SK-N-MC (cell line): ENCODE measurements around the gene SCAF8.

ENCODE experiments used
- EZH2 ChIP-seq: fragments of 200-600 bp; sonication (generic); IDR thresholded peaks from one replicate; pipeline ENCODE4 v1.6.1; 2017; ENCODE audit warnings: antibody characterized with exemption
- FOXP2 ChIP-seq: optimal IDR thresholded peaks from 2 replicates; pipeline ENCODE3; 2011; ENCODE audit warnings: mild to moderate bottlenecking, moderate library complexity; ENCODE audit not compliant: insufficient read depth; ENCODE audit errors: extremely low read length, control extremely low read depth
- POLR2AphosphoS5 ChIP-seq: IDR thresholded peaks from 2 replicates; pipeline ENCODE4 v1.6.1; 2012; ENCODE audit warnings: mild to moderate bottlenecking, low read depth, low read length, borderline replicate concordance

- TF ChIP-seq EZH2 (no peak), POLR2AphosphoS5 (no peak), FOXP2 (no peak)
Observed at GRCh38 chr6:154865291-154865690, 132.1 kb downstream of the SCAF8 start.
